Measurements from ENCODE around the gene SARM1.

Gene SARM1

GRCh38 chr17:28446716-28447395 is 75.4 kb downstream of the SARM1 start:
- TF ChIP-seq TCF12 (IDR thresholded peaks at IDR 0.05; ENCODE audit: low read depth) (no peak), TAF1 (IDR thresholded peaks at IDR 0.05; ENCODE audit: low read depth) (no peak), REST (IDR thresholded peaks at IDR 0.05; ENCODE audit: low read depth) (no peak), NFIC (IDR thresholded peaks at IDR 0.05) (no peak), ZBTB7A (IDR thresholded peaks at IDR 0.05; ENCODE audit: low read depth) (no peak), TEAD4 (IDR thresholded peaks at IDR 0.05) (no peak)

- TF ChIP-seq CREB1 (IDR thresholded peaks at IDR 0.05; ENCODE audit: low read depth) (no peak), ZBTB7A (IDR thresholded peaks at IDR 0.05; ENCODE audit: low read depth) (no peak), RAD21 (IDR thresholded peaks at IDR 0.05; ENCODE audit: low read depth) (no peak), YY1 (IDR thresholded peaks at IDR 0.05; ENCODE audit: low read depth) (no peak), REST (IDR thresholded peaks at IDR 0.05; ENCODE audit: low read depth) (no peak)
Observed at GRCh38 chr17:28447396-28447760, 75.9 kb downstream of the SARM1 start.

GRCh38 chr17:28449859-28450258 is 78.4 kb downstream of the SARM1 start:
- no peak for TF ChIP-seq NFIC (IDR thresholded peaks at IDR 0.05)
- no peak for TF ChIP-seq TEAD4 (IDR thresholded peaks at IDR 0.05)
- TF ChIP-seq ZBTB7A (IDR thresholded peaks at IDR 0.05; ENCODE audit: low read depth): no peak
- TF ChIP-seq FOXM1 (IDR thresholded peaks at IDR 0.05; ENCODE audit: borderline replicate concordance, low read depth): no peak
- TF ChIP-seq YY1 (IDR thresholded peaks at IDR 0.05; ENCODE audit: low read depth): no peak
- TF ChIP-seq MAX (IDR thresholded peaks at IDR 0.05): no peak
- TF ChIP-seq USF1 (IDR thresholded peaks at IDR 0.05): no peak
- TF ChIP-seq RAD21 (IDR thresholded peaks at IDR 0.05; ENCODE audit: low read depth): no peak
- TF ChIP-seq CEBPB (IDR thresholded peaks at IDR 0.05): no peak
- no peak for TF ChIP-seq EGR1 (IDR thresholded peaks at IDR 0.05)
- no peak for TF ChIP-seq REST (IDR thresholded peaks at IDR 0.05; ENCODE audit: low read depth)
- TF ChIP-seq TAF1 (IDR thresholded peaks at IDR 0.05; ENCODE audit: low read depth): no peak
- no peak for TF ChIP-seq EP300 (IDR thresholded peaks at IDR 0.05; ENCODE audit: borderline replicate concordance)
